Tibial nerve (tissue), 3 donors: ENCODE measurements around the gene CENPM.

Experiments
- CTCF ChIP-seq, 5 experiments: fragments of 200-600 bp in 3 of 5; fragments of 450-650 bp in 2 of 5; sonication (generic) in 3 of 5; IDR thresholded peaks; one replicate each; pipeline ENCODE4 v1.5.1; 2016 to 2019; ENCODE audit warnings: antibody characterized with exemption in 5 of 5, mild to moderate bottlenecking in 3 of 5, moderate library complexity in 2 of 5
- POLR2A ChIP-seq, 2 donors: fragments of 450-650 bp; IDR thresholded peaks; one replicate each; pipeline ENCODE4 v1.6.1; 2017; ENCODE audit warnings: antibody characterized with exemption in 2 of 2, mild to moderate bottlenecking in 2 of 2, moderate library complexity in 2 of 2

GRCh38 chr22:41983513-41984405 lies 36.8 kb upstream of the CENPM start:
- TF ChIP-seq POLR2A (IDR thresholded peaks at IDR 0.05), result no peak
- no peak for TF ChIP-seq CTCF (IDR thresholded peaks at IDR 0.05)
